SK-N-SH (cell line): ENCODE measurements around the gene PRPF18. TPM values are rescaled to one million over a fixed set of nuclear protein-coding genes. Genes with fewer than 3 reads are reported as not detected.

ENCODE experiments used
- CTCF ChIA-PET: fragments of 300-600, 350-600 bp; formaldehyde crosslinking; extraction: SDS; loops from one replicate; lab custom pipeline; 2021; lab: Yijun Ruan, JAX
- POLR2A ChIA-PET: fragments of 350-600 bp; sonication (Branson Sonifier 250); formaldehyde crosslinking; extraction: SDS; loops from one replicate; lab custom pipeline; 2020; ENCODE audit warnings: antibody characterized with exemption, inconsistent platforms; lab: Yijun Ruan, JAX
- DNase-seq: peaks from one replicate; pipeline ENCODE4 v3.0.0; 2012
- H2AFZ ChIP-seq: fragments of 200-600 bp; sonication (generic); 2 replicates; pipeline ENCODE4 v1.8.1; 2016; ENCODE audit warnings: antibody characterized with exemption, mild to moderate bottlenecking, low read depth
- H3F3A ChIP-seq: fragments of 200-600 bp; sonication (generic); replicated peaks from 2 replicates; pipeline ENCODE3; 2016; ENCODE audit warnings: antibody characterized with exemption, mild to moderate bottlenecking; ENCODE audit not compliant: insufficient read depth
- H3K27ac ChIP-seq, 2 experiments: fragments of 200-500 bp in 1 of 2; fragments of 200-600 bp in 1 of 2; sonication (Bioruptor generic) in 1 of 2; sonication (generic), shearing (Covaris generic) in 1 of 2; 2 replicates each; pipeline versions ENCODE4 v1.5.1 to v1.6.1; 2014 to 2016; ENCODE audit warnings: low read depth in 2 of 2, inconsistent platforms in 1 of 2, low read length in 1 of 2, mild to moderate bottlenecking in 1 of 2, mixed read lengths in 1 of 2
- H3K27me3 ChIP-seq: fragments of 200-600 bp; sonication (generic), shearing (Covaris generic); 2 replicates; pipeline ENCODE4 v1.6.1; 2016; ENCODE audit warnings: mixed run types; ENCODE audit not compliant: insufficient read depth
- H3K36me3 ChIP-seq, 2 experiments: fragments of 200-500 bp in 1 of 2; fragments of 200-600 bp in 1 of 2; sonication (Bioruptor generic) in 1 of 2; sonication (generic) in 1 of 2; replicated peaks in 1 of 2; 2 replicates each; pipeline versions ENCODE3 to v1.5.1; 2014 to 2016; ENCODE audit warnings: low read length in 1 of 2, mild to moderate bottlenecking in 1 of 2; ENCODE audit not compliant: insufficient read depth in 2 of 2, control insufficient read depth in 1 of 2
- H3K4me1 ChIP-seq, 2 experiments: fragments of 200-500 bp in 1 of 2; fragments of 200-600 bp in 1 of 2; sonication (Bioruptor generic) in 1 of 2; sonication (generic), shearing (Covaris generic) in 1 of 2; 2 replicates each; pipeline versions ENCODE4 v1.5.1 to v1.6.1; 2014 to 2016; ENCODE audit warnings: low read depth in 1 of 2, low read length in 1 of 2, mixed run types in 1 of 2; ENCODE audit not compliant: insufficient read depth in 2 of 2, control insufficient read depth in 1 of 2
- H3K4me2 ChIP-seq: fragments of 200-600 bp; sonication (generic), shearing (Covaris generic); 2 replicates; pipeline ENCODE4 v1.6.1; 2017; ENCODE audit warnings: mixed run types
- H3K4me3 ChIP-seq, 2 experiments: fragments of 200-500 bp in 1 of 2; fragments of 200-600 bp in 1 of 2; sonication (Bioruptor generic) in 1 of 2; sonication (generic), shearing (Covaris generic) in 1 of 2; 2 replicates each; pipeline versions ENCODE4 v1.5.1 to v1.8.1; 2014 to 2016; ENCODE audit warnings: low read depth in 2 of 2, inconsistent platforms in 1 of 2, low read length in 1 of 2, mild to moderate bottlenecking in 1 of 2, mixed read lengths in 1 of 2, moderate library complexity in 1 of 2
- H3K79me2 ChIP-seq: fragments of 200-600 bp; sonication (generic); 2 replicates; pipeline ENCODE4 v1.8.1; 2017; ENCODE audit warnings: mild to moderate bottlenecking; ENCODE audit not compliant: insufficient read depth
- H3K9ac ChIP-seq: fragments of 200-600 bp; sonication (generic); 2 replicates; pipeline ENCODE4 v1.6.1; 2017; ENCODE audit warnings: mixed run types
- H3K9me2 ChIP-seq: fragments of 200-600 bp; sonication (generic); 2 replicates; pipeline ENCODE4 v1.6.1; 2017; ENCODE audit warnings: mixed run types
- H3K9me3 ChIP-seq: fragments of 200-600 bp; sonication (generic); 2 replicates; pipeline ENCODE4 v1.6.1; 2017; ENCODE audit warnings: mixed run types, mild to moderate bottlenecking, moderate library complexity
- H4K20me1 ChIP-seq: fragments of 200-600 bp; sonication (generic); 2 replicates; pipeline ENCODE4 v1.6.1; 2017; ENCODE audit warnings: mild to moderate bottlenecking, mixed run types; ENCODE audit not compliant: insufficient read depth
- CHD2 ChIP-seq: fragments of 150-350 bp; IDR thresholded peaks from 2 replicates; pipeline ENCODE4 v1.6.1; 2018; ENCODE audit warnings: low read length; ENCODE audit not compliant: partially characterized antibody
- ELF1 ChIP-seq: IDR thresholded peaks from 2 replicates; pipeline ENCODE4 v1.4.0; 2012
- EP300 ChIP-seq, 2 experiments: IDR thresholded peaks; 2 replicates each; pipeline versions ENCODE4 v1.4.0 to v1.6.1; 2012; ENCODE audit warnings: borderline replicate concordance in 1 of 2, low read depth in 1 of 2, low read length in 1 of 2
- EZH2phosphoT487 ChIP-seq: fragments of 200-600 bp; sonication (generic); IDR thresholded peaks from 2 replicates; pipeline ENCODE4 v1.6.1; 2017; ENCODE audit warnings: low read depth, mixed run types, mild to moderate bottlenecking, antibody characterized with exemption, moderate library complexity, borderline replicate concordance
- FOSL2 ChIP-seq: IDR thresholded peaks from 2 replicates; pipeline ENCODE4 v1.4.0; 2012; ENCODE audit warnings: low read depth, mild to moderate bottlenecking, moderate library complexity, borderline replicate concordance
- FOXM1 ChIP-seq: IDR thresholded peaks from 2 replicates; pipeline ENCODE4 v1.4.0; 2012; ENCODE audit warnings: low read depth, mild to moderate bottlenecking
- GATA2 ChIP-seq: sonication (generic); formaldehyde crosslinking; IDR thresholded peaks from 2 replicates; pipeline ENCODE4 v1.5.0; 2020; ENCODE audit warnings: mild to moderate bottlenecking, missing genetic modification reagents
- JUND ChIP-seq: IDR thresholded peaks from 2 replicates; pipeline ENCODE4 v1.4.0; 2012
- MXI1 ChIP-seq: IDR thresholded peaks from 2 replicates; pipeline ENCODE4 v1.6.1; 2012; ENCODE audit warnings: mild to moderate bottlenecking, low read depth, low read length, improper control_type of control experiment
- NFIC ChIP-seq: IDR thresholded peaks from 2 replicates; pipeline ENCODE4 v1.4.0; 2012; ENCODE audit warnings: borderline replicate concordance
- NRF1 ChIP-seq: IDR thresholded peaks from 2 replicates; pipeline ENCODE4 v1.6.1; 2012; ENCODE audit warnings: low read depth, mild to moderate bottlenecking, low read length
- POLR2AphosphoS5 ChIP-seq: IDR thresholded peaks from 2 replicates; pipeline ENCODE4 v1.6.1; 2012; ENCODE audit warnings: low read depth, low read length
- RCOR1 ChIP-seq: fragments of 150-350 bp; IDR thresholded peaks from 2 replicates; pipeline ENCODE4 v1.6.1; 2017; ENCODE audit warnings: antibody characterized with exemption, low read length
- RXRA ChIP-seq: IDR thresholded peaks from 2 replicates; pipeline ENCODE4 v1.4.0; 2012; ENCODE audit warnings: low read depth, mild to moderate bottlenecking, borderline replicate concordance
- TCF12 ChIP-seq: IDR thresholded peaks from 2 replicates; pipeline ENCODE4 v1.4.0; 2012
- YY1 ChIP-seq: IDR thresholded peaks from 2 replicates; pipeline ENCODE4 v1.4.0; 2012; ENCODE audit warnings: low read depth, mild to moderate bottlenecking
- WGBS: methylation state at CpG from one replicate; pipeline ENCODE4 v1.1.6; 2017; ENCODE audit warnings: low lambda C conversion rate; 5-methylcytosine and 5-hydroxymethylcytosine counted together
- polyA plus RNA-seq, 3 experiments: library from polyadenylated mRNA; depleted of rRNA; stranded (reverse); fragments of >200 nt; gene quantifications; 2 replicates each; pipeline ENCODE4 v1.2.3, GENCODE V29; 2012
- TF ChIP-seq, protein P1 (sequence below): IDR thresholded peaks from 2 replicates; pipeline ENCODE4 v1.4.0; 2012; ENCODE audit warnings: low read depth
- TF ChIP-seq, protein P2 (sequence below): IDR thresholded peaks from 2 replicates; pipeline ENCODE4 v1.6.1; 2012; ENCODE audit warnings: mild to moderate bottlenecking, low read depth, low read length, moderate library complexity
- TF ChIP-seq, protein P3 (sequence below): IDR thresholded peaks from 2 replicates; pipeline ENCODE4 v1.4.0; 2012; ENCODE audit warnings: low read depth, borderline replicate concordance
- TF ChIP-seq, protein P4 (sequence below): IDR thresholded peaks from 2 replicates; pipeline ENCODE4; 2012
- TF ChIP-seq, protein P5 (sequence below): fragments of 150-350 bp; IDR thresholded peaks from 2 replicates; pipeline ENCODE4 v1.6.1; 2016; ENCODE audit warnings: mild to moderate bottlenecking, low read depth, low read length

Gene PRPF18
- polyA plus RNA-seq, 1 of the 3 experiments (the other 2 are of a cell fraction): 12.1 TPM

DNA sequence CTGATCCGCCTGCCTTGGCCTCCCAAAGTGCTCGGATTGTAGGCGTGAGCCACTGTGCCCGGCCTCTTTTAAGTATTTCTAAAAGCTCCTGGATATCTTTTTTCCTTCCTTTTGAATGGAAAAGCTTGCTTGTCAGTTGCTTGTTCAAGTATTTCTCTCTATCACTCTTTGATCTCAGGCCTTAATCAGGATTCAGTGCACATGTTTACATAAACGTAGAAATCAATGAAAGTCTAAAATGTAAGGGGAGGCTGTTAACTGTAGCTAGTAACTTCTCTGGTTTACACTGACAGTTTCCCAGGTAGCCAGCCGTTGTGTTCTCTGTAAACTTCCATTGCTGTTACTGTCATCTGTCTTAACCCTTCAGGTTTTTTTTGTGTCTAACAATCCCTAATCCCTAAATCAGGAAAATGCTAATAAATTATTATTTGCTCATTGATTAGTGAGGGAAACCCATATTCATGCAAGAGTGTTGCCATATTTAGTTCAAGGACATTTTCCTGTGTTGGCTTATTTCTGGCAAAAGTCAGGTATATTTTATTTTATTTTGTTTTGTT is 1.5 kb upstream of the PRPF18 start:
- Histone ChIP-seq H2AFZ (no peak overlapping the region), H3K9me3 (no peaks in the 10 kb centered on the region), H3K27me3 (no peaks in the 10 kb centered on the region; the same call in 1 of the 2 replicates), H4K20me1 (no peaks in the 10 kb centered on the region), H3K4me2 (no peak overlapping the region), H3K27ac (no peak overlapping the region), H3K36me3 (peaks cover 0 to 7% of the 10 kb centered on the region in 2 experiments), H3K4me3 (no peak overlapping the region), H3K4me1 (peaks cover 0 to 8% of the 10 kb centered on the region in 2 experiments; a peak in 2 of 4 replicates), H3K79me2 (peaks cover 33% of the 10 kb centered on the region), H3K9ac (no peak overlapping the region), H3K9me2 (no peaks in the 10 kb centered on the region), H3F3A (no peaks in the 10 kb centered on the region)
- ChIA-PET CTCF (interaction anchor here (1.2 to 1.7 kb wide), 4 partner anchors 48 to 213 kb away, joined by 3 to 10 read pairs (median 4); no protein-coding TSS in a partner anchor), POLR2A (no interaction called here)
- DNase-seq: no peak
- WGBS: 67% methylated on average over 6 of the region's 6 CpGs
- TF ChIP-seq NFIC (no peak), POLR2AphosphoS5 (no peak), EZH2phosphoT487 (no peak), GATA2 (no peak), YY1 (no peak), CHD2 (no peak), RXRA (no peak), NRF1 (no peak), ELF1 (no peak), RCOR1 (no peak), EP300 (IDR thresholded peaks at IDR 0.05; ENCODE audit: borderline replicate concordance in 1 of 2, low read depth in 1 of 2, low read length in 1 of 2) (no peak)
- TF ChIP-seq, protein P1, sequence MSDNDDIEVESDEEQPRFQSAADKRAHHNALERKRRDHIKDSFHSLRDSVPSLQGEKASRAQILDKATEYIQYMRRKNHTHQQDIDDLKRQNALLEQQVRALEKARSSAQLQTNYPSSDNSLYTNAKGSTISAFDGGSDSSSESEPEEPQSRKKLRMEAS: no peak
- TF ChIP-seq, protein P2, sequence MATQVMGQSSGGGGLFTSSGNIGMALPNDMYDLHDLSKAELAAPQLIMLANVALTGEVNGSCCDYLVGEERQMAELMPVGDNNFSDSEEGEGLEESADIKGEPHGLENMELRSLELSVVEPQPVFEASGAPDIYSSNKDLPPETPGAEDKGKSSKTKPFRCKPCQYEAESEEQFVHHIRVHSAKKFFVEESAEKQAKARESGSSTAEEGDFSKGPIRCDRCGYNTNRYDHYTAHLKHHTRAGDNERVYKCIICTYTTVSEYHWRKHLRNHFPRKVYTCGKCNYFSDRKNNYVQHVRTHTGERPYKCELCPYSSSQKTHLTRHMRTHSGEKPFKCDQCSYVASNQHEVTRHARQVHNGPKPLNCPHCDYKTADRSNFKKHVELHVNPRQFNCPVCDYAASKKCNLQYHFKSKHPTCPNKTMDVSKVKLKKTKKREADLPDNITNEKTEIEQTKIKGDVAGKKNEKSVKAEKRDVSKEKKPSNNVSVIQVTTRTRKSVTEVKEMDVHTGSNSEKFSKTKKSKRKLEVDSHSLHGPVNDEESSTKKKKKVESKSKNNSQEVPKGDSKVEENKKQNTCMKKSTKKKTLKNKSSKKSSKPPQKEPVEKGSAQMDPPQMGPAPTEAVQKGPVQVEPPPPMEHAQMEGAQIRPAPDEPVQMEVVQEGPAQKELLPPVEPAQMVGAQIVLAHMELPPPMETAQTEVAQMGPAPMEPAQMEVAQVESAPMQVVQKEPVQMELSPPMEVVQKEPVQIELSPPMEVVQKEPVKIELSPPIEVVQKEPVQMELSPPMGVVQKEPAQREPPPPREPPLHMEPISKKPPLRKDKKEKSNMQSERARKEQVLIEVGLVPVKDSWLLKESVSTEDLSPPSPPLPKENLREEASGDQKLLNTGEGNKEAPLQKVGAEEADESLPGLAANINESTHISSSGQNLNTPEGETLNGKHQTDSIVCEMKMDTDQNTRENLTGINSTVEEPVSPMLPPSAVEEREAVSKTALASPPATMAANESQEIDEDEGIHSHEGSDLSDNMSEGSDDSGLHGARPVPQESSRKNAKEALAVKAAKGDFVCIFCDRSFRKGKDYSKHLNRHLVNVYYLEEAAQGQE: no peak

DNA sequence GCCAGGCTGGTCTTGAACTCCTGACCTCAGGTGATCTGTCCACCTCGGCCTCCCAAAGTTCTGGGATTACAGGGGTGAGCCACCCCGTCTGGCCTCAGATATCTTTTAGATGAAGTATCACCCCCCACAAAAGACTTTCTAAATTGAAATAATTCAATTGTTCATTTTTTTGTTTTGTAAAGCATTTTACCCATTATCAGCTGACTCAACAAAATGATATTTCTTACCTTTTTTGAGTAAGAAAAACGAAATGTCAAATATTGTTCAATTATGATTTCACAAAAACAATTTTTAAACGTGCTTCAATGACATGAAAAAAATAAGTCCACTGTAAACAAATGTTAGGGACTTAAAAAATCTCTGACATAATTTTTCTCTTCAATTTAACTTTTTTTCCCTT is 822 bp upstream of the PRPF18 start:
- Histone ChIP-seq H3K9ac (no peak overlapping the region), H3K36me3 (peaks cover 0 to 9% of the 10 kb centered on the region in 2 experiments), H3K9me2 (no peaks in the 10 kb centered on the region), H3K79me2 (peaks cover 39% of the 10 kb centered on the region), H3K4me3 (no peak overlapping the region), H4K20me1 (no peaks in the 10 kb centered on the region), H2AFZ (no peak overlapping the region), H3K4me1 (peaks cover 0 to 8% of the 10 kb centered on the region in 2 experiments; a peak in 2 of 4 replicates), H3K27ac (no peak overlapping the region), H3K4me2 (no peak overlapping the region), H3K9me3 (no peaks in the 10 kb centered on the region), H3F3A (no peaks in the 10 kb centered on the region), H3K27me3 (no peaks in the 10 kb centered on the region; the same call in 1 of the 2 replicates)
- TF ChIP-seq, protein P3, sequence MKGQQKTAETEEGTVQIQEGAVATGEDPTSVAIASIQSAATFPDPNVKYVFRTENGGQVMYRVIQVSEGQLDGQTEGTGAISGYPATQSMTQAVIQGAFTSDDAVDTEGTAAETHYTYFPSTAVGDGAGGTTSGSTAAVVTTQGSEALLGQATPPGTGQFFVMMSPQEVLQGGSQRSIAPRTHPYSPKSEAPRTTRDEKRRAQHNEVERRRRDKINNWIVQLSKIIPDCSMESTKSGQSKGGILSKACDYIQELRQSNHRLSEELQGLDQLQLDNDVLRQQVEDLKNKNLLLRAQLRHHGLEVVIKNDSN: no peak
- TF ChIP-seq FOSL2: no peak
- TF ChIP-seq TCF12: no peak
- no peak for TF ChIP-seq YY1
- no peak for TF ChIP-seq NRF1
- no peak for TF ChIP-seq EZH2phosphoT487
- no peak for TF ChIP-seq EP300 (IDR thresholded peaks at IDR 0.05; ENCODE audit: borderline replicate concordance in 1 of 2, low read depth in 1 of 2, low read length in 1 of 2)
- TF ChIP-seq, protein P4, sequence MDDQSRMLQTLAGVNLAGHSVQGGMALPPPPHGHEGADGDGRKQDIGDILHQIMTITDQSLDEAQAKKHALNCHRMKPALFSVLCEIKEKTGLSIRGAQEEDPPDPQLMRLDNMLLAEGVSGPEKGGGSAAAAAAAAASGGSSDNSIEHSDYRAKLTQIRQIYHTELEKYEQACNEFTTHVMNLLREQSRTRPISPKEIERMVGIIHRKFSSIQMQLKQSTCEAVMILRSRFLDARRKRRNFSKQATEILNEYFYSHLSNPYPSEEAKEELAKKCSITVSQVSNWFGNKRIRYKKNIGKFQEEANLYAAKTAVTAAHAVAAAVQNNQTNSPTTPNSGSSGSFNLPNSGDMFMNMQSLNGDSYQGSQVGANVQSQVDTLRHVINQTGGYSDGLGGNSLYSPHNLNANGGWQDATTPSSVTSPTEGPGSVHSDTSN: no peak
- TF ChIP-seq FOXM1: no peak
- TF ChIP-seq, protein P5, sequence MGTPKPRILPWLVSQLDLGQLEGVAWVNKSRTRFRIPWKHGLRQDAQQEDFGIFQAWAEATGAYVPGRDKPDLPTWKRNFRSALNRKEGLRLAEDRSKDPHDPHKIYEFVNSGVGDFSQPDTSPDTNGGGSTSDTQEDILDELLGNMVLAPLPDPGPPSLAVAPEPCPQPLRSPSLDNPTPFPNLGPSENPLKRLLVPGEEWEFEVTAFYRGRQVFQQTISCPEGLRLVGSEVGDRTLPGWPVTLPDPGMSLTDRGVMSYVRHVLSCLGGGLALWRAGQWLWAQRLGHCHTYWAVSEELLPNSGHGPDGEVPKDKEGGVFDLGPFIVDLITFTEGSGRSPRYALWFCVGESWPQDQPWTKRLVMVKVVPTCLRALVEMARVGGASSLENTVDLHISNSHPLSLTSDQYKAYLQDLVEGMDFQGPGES: no peak
- TF ChIP-seq JUND: no peak
- TF ChIP-seq, protein P1: no peak
- no peak for TF ChIP-seq MXI1
- ChIA-PET CTCF (interaction anchor here (0.6 to 1.7 kb wide), 9 partner anchors 36 to 214 kb away, joined by 3 to 10 read pairs (median 4); partner anchors contain the start of gene BEND7), POLR2A (interaction anchor here (1.1 kb wide), 1 partner anchor 49 kb away, joined by 4 read pairs; no protein-coding TSS in a partner anchor)
- DNase-seq: no peak
- WGBS: 37% methylated on average over 4 of the region's 4 CpGs
